Astrocyte (in vitro differentiated cells and primary cell): ENCODE measurements around the gene SV2C. TPM values are rescaled to one million over a fixed set of nuclear protein-coding genes. Genes with fewer than 3 reads are reported as not detected.

ENCODE experiments used
- DNase-seq: peaks from one replicate; pipeline ENCODE4 v3.0.0-alpha.2; 2010; ENCODE audit warnings: low read depth
- FAIRE-seq: peaks from 2 replicates; lab custom pipeline; 2011; peaks lifted over from hg19 to GRCh38; lab: Jason Lieb, UNC
- H2AFZ ChIP-seq: 2 replicates; pipeline ENCODE4 v1.6.0; 2012; ENCODE audit warnings: low read depth, low read length, inconsistent platforms
- H3K27ac ChIP-seq: 2 replicates; pipeline ENCODE4 v1.5.1; 2011; ENCODE audit warnings: low read depth, low read length, inconsistent platforms
- H3K27me3 ChIP-seq: 2 replicates; pipeline ENCODE4 v1.6.0; 2011; ENCODE audit warnings: low read length, inconsistent platforms; ENCODE audit not compliant: insufficient read depth
- H3K36me3 ChIP-seq: 2 replicates; pipeline ENCODE4 v1.5.1; 2011; ENCODE audit warnings: low read length, inconsistent platforms; ENCODE audit not compliant: insufficient read depth
- H3K4me1 ChIP-seq: 2 replicates; pipeline ENCODE4 v1.5.1; 2011; ENCODE audit warnings: low read length, inconsistent platforms; ENCODE audit not compliant: insufficient read depth
- H3K4me2 ChIP-seq: 2 replicates; pipeline ENCODE4 v1.6.0; 2012; ENCODE audit warnings: low read length, inconsistent platforms
- H3K4me3 ChIP-seq: 2 replicates; pipeline ENCODE4 v1.5.1; 2011; ENCODE audit warnings: low read depth, mild to moderate bottlenecking, low read length, inconsistent platforms; ENCODE audit not compliant: insufficient read depth
- H3K79me2 ChIP-seq: 2 replicates; pipeline ENCODE4 v1.6.0; 2012; ENCODE audit warnings: mild to moderate bottlenecking, low read length, inconsistent platforms; ENCODE audit not compliant: insufficient read depth
- H3K9ac ChIP-seq: 2 replicates; pipeline ENCODE4 v1.6.0; 2012; ENCODE audit warnings: mild to moderate bottlenecking, low read length, inconsistent platforms
- H3K9me3 ChIP-seq: 2 replicates; pipeline ENCODE4 v1.5.1; 2012; ENCODE audit warnings: low read depth, mild to moderate bottlenecking, low read length, inconsistent platforms; ENCODE audit not compliant: insufficient read depth
- H4K20me1 ChIP-seq: 2 replicates; pipeline ENCODE4 v1.6.0; 2012; ENCODE audit warnings: low read length, inconsistent platforms; ENCODE audit not compliant: insufficient read depth
- H3K27ac Mint-ChIP-seq: one replicate; pipeline ENCODE4 v1.8.0; 2021; ENCODE audit warnings: mild to moderate bottlenecking, mixed read lengths; ENCODE audit not compliant: unreplicated experiment
- H3K27me3 Mint-ChIP-seq: one replicate; pipeline ENCODE4 v1.8.0; 2021; ENCODE audit warnings: low read depth, mixed read lengths; ENCODE audit not compliant: unreplicated experiment
- H3K36me3 Mint-ChIP-seq: one replicate; pipeline ENCODE4 v1.8.0; 2021; ENCODE audit warnings: low read depth, mixed read lengths; ENCODE audit not compliant: unreplicated experiment
- H3K4me1 Mint-ChIP-seq: one replicate; pipeline ENCODE4 v1.8.0; 2021; ENCODE audit warnings: low read depth, mixed read lengths; ENCODE audit not compliant: unreplicated experiment
- H3K4me3 Mint-ChIP-seq: one replicate; pipeline ENCODE4 v1.8.0; 2021; ENCODE audit warnings: mild to moderate bottlenecking, moderate library complexity, mixed read lengths; ENCODE audit not compliant: unreplicated experiment
- H3K9me3 Mint-ChIP-seq: one replicate; pipeline ENCODE4 v1.8.0; 2021; ENCODE audit warnings: mild to moderate bottlenecking, mixed read lengths; ENCODE audit not compliant: unreplicated experiment
- CTCF ChIP-seq: IDR thresholded peaks from 2 replicates; pipeline ENCODE4 v1.5.1; 2011; ENCODE audit warnings: low read depth, mild to moderate bottlenecking, inconsistent platforms, low read length, moderate library complexity; ENCODE audit not compliant: insufficient read depth
- EZH2 ChIP-seq: IDR thresholded peaks from 2 replicates; pipeline ENCODE4 v1.6.1; 2012; ENCODE audit warnings: mild to moderate bottlenecking, low read length, inconsistent platforms; ENCODE audit not compliant: insufficient read depth
- total RNA-seq: library from RNA; stranded (reverse); gene quantifications from 2 replicates; pipeline ENCODE4 v1.2.1, GENCODE V29; 2021

Gene SV2C
- total RNA-seq, 1 donor from 2014 or later: 0.05 TPM

- H3K4me3 ChIP-seq: no peak overlapping the region
- H3K4me1 Mint-ChIP-seq: peaks cover 1% of the 10 kb centered on the region
- H3K4me3 Mint-ChIP-seq: no peak overlapping the region
- peak overlapping the region; percentile 58 for H3K27ac Mint-ChIP-seq
- H2AFZ ChIP-seq: peak overlapping the region; percentile 29
- FAIRE-seq: no peak
- H3K9ac ChIP-seq: no peak overlapping the region
- no peaks in the 10 kb centered on the region for H3K27me3 ChIP-seq
- no peak overlapping the region for H3K4me2 ChIP-seq
- H3K9me3 ChIP-seq: no peaks in the 10 kb centered on the region
- H3K36me3 Mint-ChIP-seq: no peaks in the 10 kb centered on the region
- peak; percentile 70 for DNase-seq
- no peaks in the 10 kb centered on the region for H3K36me3 ChIP-seq
- no peak for TF ChIP-seq EZH2
- TF ChIP-seq CTCF: peak; percentile 54
- no peaks in the 10 kb centered on the region for H3K9me3 Mint-ChIP-seq
- no peaks in the 10 kb centered on the region for H3K27me3 Mint-ChIP-seq
- no peaks in the 10 kb centered on the region for H3K4me1 ChIP-seq
- no peaks in the 10 kb centered on the region for H3K79me2 ChIP-seq
- no peak overlapping the region for H3K27ac ChIP-seq
- H4K20me1 ChIP-seq: no peaks in the 10 kb centered on the region
These were observed 254.8 kb downstream of the SV2C start for GRCh38 chr5:76337953-76338451.

- Mint-ChIP-seq H3K4me3 (no peak overlapping the region), H3K4me1 (no peaks in the 10 kb centered on the region), H3K27ac (no peak overlapping the region), H3K36me3 (no peaks in the 10 kb centered on the region), H3K27me3 (no peaks in the 10 kb centered on the region), H3K9me3 (no peaks in the 10 kb centered on the region)
- DNase-seq (no peak), FAIRE-seq (no peak)
- Histone ChIP-seq H3K9me3 (no peaks in the 10 kb centered on the region), H3K36me3 (no peaks in the 10 kb centered on the region), H3K4me2 (no peak overlapping the region), H2AFZ (no peak overlapping the region), H3K4me1 (no peaks in the 10 kb centered on the region), H3K79me2 (no peaks in the 10 kb centered on the region), H3K4me3 (no peak overlapping the region), H3K9ac (no peak overlapping the region), H3K27ac (no peak overlapping the region), H4K20me1 (no peaks in the 10 kb centered on the region), H3K27me3 (no peaks in the 10 kb centered on the region)
- TF ChIP-seq EZH2 (no peak), CTCF (no peak)
These were observed 256.7 kb downstream of the SV2C start for GRCh38 chr5:76339919-76340318.

- Histone ChIP-seq H3K79me2 (no peaks in the 10 kb centered on the region), H3K36me3 (no peaks in the 10 kb centered on the region), H3K4me2 (no peak overlapping the region), H3K27me3 (no peaks in the 10 kb centered on the region), H3K4me1 (no peaks in the 10 kb centered on the region), H3K9me3 (no peaks in the 10 kb centered on the region), H3K9ac (no peak overlapping the region), H2AFZ (no peak overlapping the region), H3K27ac (no peak overlapping the region), H4K20me1 (no peaks in the 10 kb centered on the region), H3K4me3 (no peak overlapping the region)
- TF ChIP-seq CTCF (no peak), EZH2 (no peak)
- H3K36me3 Mint-ChIP-seq: no peaks in the 10 kb centered on the region
- FAIRE-seq (no peak), DNase-seq (no peak)
- no peak overlapping the region for H3K27ac Mint-ChIP-seq
- H3K9me3 Mint-ChIP-seq: no peaks in the 10 kb centered on the region
- no peaks in the 10 kb centered on the region for H3K27me3 Mint-ChIP-seq
- H3K4me1 Mint-ChIP-seq: no peaks in the 10 kb centered on the region
- H3K4me3 Mint-ChIP-seq: no peak overlapping the region
These were observed 258.6 kb downstream of the SV2C start for GRCh38 chr5:76341651-76342334.
